Activated CD8-positive, alpha-beta T cell treated with anti-CD3 and anti-CD28 coated beads for 36 hours (primary cell): ENCODE data around the gene C1QTNF6. TPM values are rescaled to one million over a fixed set of nuclear protein-coding genes. Genes with fewer than 3 reads are reported as not detected.
"Not testable (repeated sequence)": the region's sequence is repeated elsewhere in the genome, so short reads cannot be mapped to it uniquely, and the experiment has no call there.

ENCODE experiments used
- ATAC-seq: fragments of 200-7000 bp; cut with Tn5 transposase; one replicate; pipeline ENCODE4 v1.10.0; 2021; ENCODE audit warnings: mild to moderate bottlenecking, moderate library complexity
- CTCF ChIA-PET: fragments of 350-600 bp; sonication (Branson Sonifier 250); formaldehyde crosslinking; loops from one replicate; lab custom pipeline; 2021; ENCODE audit warnings: antibody characterized with exemption; lab: Charles Lee
- POLR2A ChIA-PET: fragments of 350-600 bp; sonication (Branson Sonifier 250); formaldehyde crosslinking; loops from one replicate; lab custom pipeline; 2021; ENCODE audit warnings: antibody characterized with exemption; lab: Charles Lee
- DNase-seq: peaks from one replicate; pipeline ENCODE4 v3.0.0-alpha.2; 2020
- H3K27ac Mint-ChIP-seq: one replicate; pipeline ENCODE4 v1.8.0; 2021; ENCODE audit warnings: mild to moderate bottlenecking, mixed read lengths
- H3K27me3 Mint-ChIP-seq: one replicate; pipeline ENCODE4 v1.8.0; 2021; ENCODE audit warnings: mixed read lengths
- H3K36me3 Mint-ChIP-seq: one replicate; pipeline ENCODE4 v1.8.0; 2021; ENCODE audit warnings: low read depth, mixed read lengths
- H3K4me1 Mint-ChIP-seq: one replicate; pipeline ENCODE4 v1.8.0; 2021; ENCODE audit warnings: low read depth, mixed read lengths
- H3K4me3 Mint-ChIP-seq: one replicate; pipeline ENCODE4 v1.8.0; 2021; ENCODE audit warnings: mild to moderate bottlenecking, moderate library complexity, mixed read lengths
- H3K9me3 Mint-ChIP-seq: one replicate; pipeline ENCODE4 v1.8.0; 2021; ENCODE audit warnings: mixed read lengths
- CTCF ChIP-seq: fragments of 200-600 bp; IDR thresholded peaks from one replicate; pipeline ENCODE4 v1.8.0; 2022; ENCODE audit warnings: antibody characterized with exemption, mild to moderate bottlenecking
- intact Hi-C: fragments of 100-400 bp; cut with micrococcal nuclease; formaldehyde crosslinking; loops from one replicate; pipeline ENCODE4 v1.10.0; 2022
- total RNA-seq, 2 experiments: library from RNA; stranded (reverse); gene quantifications; one replicate each; pipeline ENCODE4 v1.2.3, GENCODE V29; 2021

C1QTNF6 gene
- 1 to 10 TPM; 6.4 TPM for total RNA-seq

- Mint-ChIP-seq H3K9me3 (peaks cover 4% of the 10 kb centered on the region), H3K4me1 (peaks cover 65% of the 10 kb centered on the region), H3K27ac (peak within 1 kb of the TSS; percentile 64), H3K36me3 (peaks cover 11% of the 10 kb centered on the region), H3K4me3 (no peak within 1 kb of the TSS), H3K27me3 (no peaks in the 10 kb centered on the region)
- intact Hi-C loops, result no loop called here
- ChIA-PET CTCF (interaction anchor here (1.0 kb wide), 2 partner anchors 12 to 22 kb away, joined by 3 to 4 read pairs; no protein-coding TSS in a partner anchor), POLR2A (interaction anchor here (0.9 to 1.8 kb wide), 5 partner anchors 10 to 50 kb away, joined by 3 to 8 read pairs (median 4); partner anchors contain the start of gene IL2RB)
- no peak for TF ChIP-seq CTCF
- ATAC-seq (peak; percentile 25), DNase-seq (peak; percentile 37)
These were observed at the start of gene C1QTNF6 for GRCh38 chr22:37187891-37188761. C1QTNF6 (minus strand) TSS chr22:37188247; CDS start chr22:37188213, 34 bp downstream.

- peaks cover 95% of the 10 kb centered on the region for H3K4me1 Mint-ChIP-seq
- peak; percentile 37 for DNase-seq
- POLR2A ChIA-PET, result no interaction called here
- ATAC-seq, result no peak
- intact Hi-C loops, result no loop called here
- no peak for TF ChIP-seq CTCF
- H3K4me3 Mint-ChIP-seq, result peak overlapping the region; percentile 98
- H3K27me3 Mint-ChIP-seq, result no peaks in the 10 kb centered on the region
- H3K9me3 Mint-ChIP-seq, result no peaks in the 10 kb centered on the region
- peaks cover 98% of the 10 kb centered on the region for H3K36me3 Mint-ChIP-seq
- CTCF ChIA-PET, result no interaction called here
- peak overlapping the region; percentile 97 for H3K27ac Mint-ChIP-seq
These were observed 48.0 kb upstream of the C1QTNF6 start for GRCh38 chr22:37235897-37236607.

GRCh38 chr22:37234736-37235711 is 47.0 kb upstream of the C1QTNF6 start:
- TF ChIP-seq CTCF, result no peak
- CTCF ChIA-PET, result interaction anchor here (1.2 kb wide), 1 partner anchor 25 kb away, joined by 5 read pairs; no protein-coding TSS in a partner anchor
- ATAC-seq (no peak), DNase-seq (peak; percentile 29)
- intact Hi-C loops, result no loop called here
- H3K27ac Mint-ChIP-seq, result peak overlapping the region; percentile 97
- peaks cover 94% of the 10 kb centered on the region for H3K4me1 Mint-ChIP-seq
- POLR2A ChIA-PET, result interaction anchor here (1.3 to 7.6 kb wide), 3 partner anchors 6 to 16 kb away, joined by 7 to 209 read pairs (median 12); partner anchors contain the start of gene RAC2
- H3K9me3 Mint-ChIP-seq, result no peaks in the 10 kb centered on the region
- H3K4me3 Mint-ChIP-seq, result peak overlapping the region; percentile 98
- no peaks in the 10 kb centered on the region for H3K27me3 Mint-ChIP-seq
- peaks cover 98% of the 10 kb centered on the region for H3K36me3 Mint-ChIP-seq

GRCh38 chr22:37233751-37234631 is 45.9 kb upstream of the C1QTNF6 start:
- H3K36me3 Mint-ChIP-seq, result peaks cover 98% of the 10 kb centered on the region
- H3K4me3 Mint-ChIP-seq, result peak overlapping the region; percentile 98
- H3K27me3 Mint-ChIP-seq, result no peaks in the 10 kb centered on the region
- H3K27ac Mint-ChIP-seq, result peak overlapping the region; percentile 97
- H3K9me3 Mint-ChIP-seq, result no peaks in the 10 kb centered on the region
- DNase-seq, result peak; percentile 55
- no peak for ATAC-seq
- TF ChIP-seq CTCF, result no peak
- CTCF ChIA-PET, result interaction anchor here (1.2 kb wide), 1 partner anchor 26 kb away, joined by 5 read pairs; no protein-coding TSS in a partner anchor
- peaks cover 95% of the 10 kb centered on the region for H3K4me1 Mint-ChIP-seq
- POLR2A ChIA-PET, result interaction anchor here (1.3 to 7.6 kb wide), 4 partner anchors 8 to 15 kb away, joined by 7 to 209 read pairs (median 16); partner anchors contain the start of gene RAC2
- intact Hi-C loops, result no loop called here

- CTCF ChIA-PET, result interaction anchor here (5.0 kb wide), 1 partner anchor 10 kb away, joined by 37 read pairs; the partner anchor contains the start of gene RAC2
These were observed 45.3 kb upstream of the C1QTNF6 start for GRCh38 chr22:37233371-37233750.

More at GRCh38 chr22:37233371-37233750, 45.3 kb upstream of the C1QTNF6 start:
- H3K4me3 Mint-ChIP-seq, result peak overlapping the region; percentile 98
- H3K4me1 Mint-ChIP-seq, result peaks cover 95% of the 10 kb centered on the region
- ATAC-seq, H3K9me3 Mint-ChIP-seq, intact Hi-C loops, H3K27me3 Mint-ChIP-seq: not testable (repeated sequence)
- peak; percentile 13 for DNase-seq
- peaks cover 98% of the 10 kb centered on the region for H3K36me3 Mint-ChIP-seq
- POLR2A ChIA-PET, result interaction anchor here (1.3 to 7.6 kb wide), 4 partner anchors 8 to 14 kb away, joined by 7 to 209 read pairs (median 16); partner anchors contain the start of gene RAC2
- H3K27ac Mint-ChIP-seq, result peak overlapping the region; percentile 97
